Measurements from ENCODE around the gene MSANTD1.

GRCh38 chr4:3213661-3214250 lies 35.2 kb upstream of the MSANTD1 start:
- no peak for TF ChIP-seq POLR2AphosphoS5 (IDR thresholded peaks at IDR 0.05; ENCODE audit: low read depth, low read length)
- TF ChIP-seq, protein P1, sequence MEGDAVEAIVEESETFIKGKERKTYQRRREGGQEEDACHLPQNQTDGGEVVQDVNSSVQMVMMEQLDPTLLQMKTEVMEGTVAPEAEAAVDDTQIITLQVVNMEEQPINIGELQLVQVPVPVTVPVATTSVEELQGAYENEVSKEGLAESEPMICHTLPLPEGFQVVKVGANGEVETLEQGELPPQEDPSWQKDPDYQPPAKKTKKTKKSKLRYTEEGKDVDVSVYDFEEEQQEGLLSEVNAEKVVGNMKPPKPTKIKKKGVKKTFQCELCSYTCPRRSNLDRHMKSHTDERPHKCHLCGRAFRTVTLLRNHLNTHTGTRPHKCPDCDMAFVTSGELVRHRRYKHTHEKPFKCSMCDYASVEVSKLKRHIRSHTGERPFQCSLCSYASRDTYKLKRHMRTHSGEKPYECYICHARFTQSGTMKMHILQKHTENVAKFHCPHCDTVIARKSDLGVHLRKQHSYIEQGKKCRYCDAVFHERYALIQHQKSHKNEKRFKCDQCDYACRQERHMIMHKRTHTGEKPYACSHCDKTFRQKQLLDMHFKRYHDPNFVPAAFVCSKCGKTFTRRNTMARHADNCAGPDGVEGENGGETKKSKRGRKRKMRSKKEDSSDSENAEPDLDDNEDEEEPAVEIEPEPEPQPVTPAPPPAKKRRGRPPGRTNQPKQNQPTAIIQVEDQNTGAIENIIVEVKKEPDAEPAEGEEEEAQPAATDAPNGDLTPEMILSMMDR (IDR thresholded peaks at IDR 0.05): no peak
- TF ChIP-seq CHD2 (IDR thresholded peaks at IDR 0.05; ENCODE audit: low read length, partially characterized antibody): no peak
- no peak for TF ChIP-seq EZH2phosphoT487 (IDR thresholded peaks at IDR 0.05; ENCODE audit: borderline replicate concordance, low read depth)
- no peak for TF ChIP-seq GATA2 (CRISPR knock-in tag; IDR thresholded peaks at IDR 0.05)
- TF ChIP-seq, protein P2, sequence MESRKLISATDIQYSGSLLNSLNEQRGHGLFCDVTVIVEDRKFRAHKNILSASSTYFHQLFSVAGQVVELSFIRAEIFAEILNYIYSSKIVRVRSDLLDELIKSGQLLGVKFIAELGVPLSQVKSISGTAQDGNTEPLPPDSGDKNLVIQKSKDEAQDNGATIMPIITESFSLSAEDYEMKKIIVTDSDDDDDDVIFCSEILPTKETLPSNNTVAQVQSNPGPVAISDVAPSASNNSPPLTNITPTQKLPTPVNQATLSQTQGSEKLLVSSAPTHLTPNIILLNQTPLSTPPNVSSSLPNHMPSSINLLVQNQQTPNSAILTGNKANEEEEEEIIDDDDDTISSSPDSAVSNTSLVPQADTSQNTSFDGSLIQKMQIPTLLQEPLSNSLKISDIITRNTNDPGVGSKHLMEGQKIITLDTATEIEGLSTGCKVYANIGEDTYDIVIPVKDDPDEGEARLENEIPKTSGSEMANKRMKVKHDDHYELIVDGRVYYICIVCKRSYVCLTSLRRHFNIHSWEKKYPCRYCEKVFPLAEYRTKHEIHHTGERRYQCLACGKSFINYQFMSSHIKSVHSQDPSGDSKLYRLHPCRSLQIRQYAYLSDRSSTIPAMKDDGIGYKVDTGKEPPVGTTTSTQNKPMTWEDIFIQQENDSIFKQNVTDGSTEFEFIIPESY (IDR thresholded peaks at IDR 0.05; ENCODE audit: borderline replicate concordance, low read depth): no peak
- no peak for TF ChIP-seq EP300 (IDR thresholded peaks at IDR 0.05; ENCODE audit: borderline replicate concordance in 1 of 2, low read depth in 1 of 2, low read length in 1 of 2)
